Body of pancreas (tissue), 4 donors: ENCODE data around the gene TMEM35A.

ENCODE experiments used
- CTCF ChIP-seq, 7 experiments: fragments of 450-650 bp in 4 of 7; fragments of 200-600 bp in 3 of 7; sonication (generic) in 3 of 7; IDR thresholded peaks; one replicate each; pipeline ENCODE4 v1.5.1; 2016 to 2019; ENCODE audit warnings: antibody characterized with exemption in 7 of 7
- POLR2A ChIP-seq, 3 donors: fragments of 450-650 bp; IDR thresholded peaks; one replicate each; pipeline ENCODE4 v1.6.1; 2016; ENCODE audit warnings: antibody characterized with exemption in 3 of 3, mild to moderate bottlenecking in 2 of 3

DNA sequence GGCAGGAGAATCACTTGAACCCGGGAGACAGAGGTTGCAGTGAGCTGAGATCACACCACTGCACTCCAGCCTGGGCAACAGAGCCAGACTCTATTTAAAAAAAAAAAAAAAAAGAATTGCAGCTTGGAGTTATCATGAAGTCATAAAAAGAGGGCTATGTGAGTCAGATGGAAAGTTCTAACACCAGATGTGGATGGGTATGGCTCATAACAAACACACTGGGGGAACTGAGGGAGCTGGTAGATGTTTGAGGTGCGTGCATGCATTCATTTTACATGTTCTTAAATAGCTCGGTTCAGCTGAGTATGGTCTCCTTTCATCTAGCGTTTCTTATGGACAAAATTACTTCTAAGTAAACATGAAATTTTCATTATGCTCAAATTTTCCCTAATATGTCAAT, 38.5 kb upstream of the TMEM35A start:
- TF ChIP-seq POLR2A (IDR thresholded peaks at IDR 0.05) = no peak
- TF ChIP-seq CTCF (IDR thresholded peaks at IDR 0.05) = no peak
